HEK293T (cell line): ENCODE measurements around the gene PRKG1.

Experiments
- ARNT ChIP-seq: fragments of 450-650 bp; IDR thresholded peaks from 2 replicates; pipeline ENCODE4 v1.6.1; 2017; ENCODE audit warnings: mild to moderate bottlenecking
- ELF4 ChIP-seq: fragments of 450-650 bp; IDR thresholded peaks from 2 replicates; pipeline ENCODE4 v1.6.1; 2017; ENCODE audit warnings: antibody characterized with exemption
- FOXK2 ChIP-seq: fragments of 450-650 bp; IDR thresholded peaks from 2 replicates; pipeline ENCODE4 v1.6.1; 2016; ENCODE audit warnings: mild to moderate bottlenecking
- FOXM1 ChIP-seq: fragments of 450-650 bp; IDR thresholded peaks from 2 replicates; pipeline ENCODE4 v1.6.1; 2017; ENCODE audit warnings: mild to moderate bottlenecking, borderline replicate concordance
- L3MBTL2 ChIP-seq: fragments of 450-650 bp; conservative IDR thresholded peaks from 2 replicates; pipeline ENCODE4 v1.6.1; 2016; ENCODE audit warnings: mild to moderate bottlenecking
- TARDBP ChIP-seq: fragments of 450-650 bp; IDR thresholded peaks from 2 replicates; pipeline ENCODE4 v1.6.1; 2016
- ZNF384 ChIP-seq: fragments of 450-650 bp; IDR thresholded peaks from 2 replicates; pipeline ENCODE4 v1.6.1; 2016
- TF ChIP-seq, protein P1 (sequence below): fragments of 450-650 bp; IDR thresholded peaks from 2 replicates; pipeline ENCODE4 v1.6.1; 2016

DNA sequence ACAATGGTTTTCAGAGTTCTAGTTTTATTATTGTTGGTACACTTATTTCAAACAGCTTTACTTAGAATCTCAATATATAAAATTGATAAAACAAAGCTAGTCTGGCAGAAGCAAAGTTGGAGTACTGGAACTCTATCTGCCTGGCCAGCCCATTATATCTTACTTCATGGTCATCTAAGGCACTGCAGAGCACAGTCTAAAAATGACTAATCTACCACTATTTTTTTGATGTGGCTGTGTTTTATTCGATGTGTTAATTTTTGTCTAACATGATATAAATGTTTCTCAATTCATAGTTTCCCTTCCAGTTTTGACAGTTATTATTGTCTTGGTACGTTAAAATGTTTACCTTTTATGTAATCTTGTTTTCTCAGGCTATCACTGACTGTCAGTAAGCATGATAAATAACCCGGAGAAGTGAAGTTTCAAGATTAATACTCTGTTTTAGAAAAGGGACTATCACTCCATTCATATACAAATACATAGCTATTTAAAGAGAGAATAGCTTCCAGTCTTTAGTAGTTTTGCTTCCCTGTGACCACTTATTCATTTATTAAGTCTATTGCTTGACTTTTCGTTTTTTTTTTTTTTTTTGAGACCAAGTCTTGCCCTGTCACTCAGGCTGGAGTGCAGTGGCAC lies 685.7 kb downstream of the PRKG1 start:
- no peak for TF ChIP-seq ZNF384
- no peak for TF ChIP-seq L3MBTL2
- TF ChIP-seq, protein P1, sequence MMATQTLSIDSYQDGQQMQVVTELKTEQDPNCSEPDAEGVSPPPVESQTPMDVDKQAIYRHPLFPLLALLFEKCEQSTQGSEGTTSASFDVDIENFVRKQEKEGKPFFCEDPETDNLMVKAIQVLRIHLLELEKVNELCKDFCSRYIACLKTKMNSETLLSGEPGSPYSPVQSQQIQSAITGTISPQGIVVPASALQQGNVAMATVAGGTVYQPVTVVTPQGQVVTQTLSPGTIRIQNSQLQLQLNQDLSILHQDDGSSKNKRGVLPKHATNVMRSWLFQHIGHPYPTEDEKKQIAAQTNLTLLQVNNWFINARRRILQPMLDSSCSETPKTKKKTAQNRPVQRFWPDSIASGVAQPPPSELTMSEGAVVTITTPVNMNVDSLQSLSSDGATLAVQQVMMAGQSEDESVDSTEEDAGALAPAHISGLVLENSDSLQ: peak; percentile 69
- TF ChIP-seq FOXM1: no peak
- no peak for TF ChIP-seq TARDBP
- TF ChIP-seq ARNT: no peak
- no peak for TF ChIP-seq ELF4
- TF ChIP-seq FOXK2: no peak
